CD14-positive monocyte (primary cell): Measurements from ENCODE around the gene TSPAN12. TPM values are rescaled to one million over a fixed set of nuclear protein-coding genes. Genes with fewer than 3 reads are reported as not detected.

Experiments used
- DNase-seq, 3 donors: peaks; one replicate each; pipeline ENCODE4 v3.0.0-alpha.2; 2011 to 2022
- H2AFZ ChIP-seq: 2 replicates; pipeline ENCODE4 v1.6.0; 2012; ENCODE audit warnings: mild to moderate bottlenecking, low read depth, low read length, inconsistent platforms; ENCODE audit not compliant: insufficient read depth, poor library complexity, severe bottlenecking
- H3K27ac ChIP-seq, 2 donors: 1 replicate in 1 of 2; 2 replicates in 1 of 2; pipeline ENCODE4 v1.5.1; 2012 to 2013; ENCODE audit warnings: low read length in 2 of 2, control low read depth in 1 of 2, inconsistent platforms in 1 of 2, low read depth in 1 of 2, mild to moderate bottlenecking in 1 of 2
- H3K27me3 ChIP-seq, 2 donors: one replicate each; pipeline versions ENCODE4 v1.6.0 to v1.6.1; 2011 to 2013; ENCODE audit warnings: low read length in 2 of 2; ENCODE audit not compliant: control insufficient read depth in 2 of 2, insufficient read depth in 2 of 2
- H3K36me3 ChIP-seq, 2 donors: replicated peaks in 1 of 2; 1 replicate in 1 of 2; 2 replicates in 1 of 2; pipeline versions ENCODE4 v1.5.1 to v1.6.1; 2012 to 2013; ENCODE audit warnings: low read length in 2 of 2, control low read depth in 1 of 2, inconsistent platforms in 1 of 2, mild to moderate bottlenecking in 1 of 2; ENCODE audit not compliant: insufficient read depth in 2 of 2, control insufficient read depth in 1 of 2
- H3K4me1 ChIP-seq, 2 donors: 1 replicate in 1 of 2; 2 replicates in 1 of 2; pipeline versions ENCODE4 v1.5.1 to v1.6.1; 2012 to 2013; ENCODE audit warnings: low read length in 2 of 2, control low read depth in 1 of 2, inconsistent platforms in 1 of 2, mild to moderate bottlenecking in 1 of 2, moderate library complexity in 1 of 2; ENCODE audit not compliant: insufficient read depth in 2 of 2, control insufficient read depth in 1 of 2
- H3K4me2 ChIP-seq: replicated peaks from 2 replicates; pipeline ENCODE3; 2012; ENCODE audit warnings: low read length, moderate library complexity, mild to moderate bottlenecking; ENCODE audit not compliant: poor library complexity, severe bottlenecking; ENCODE audit errors: extremely low read depth
- H3K4me3 ChIP-seq, 3 experiments: fragments of 200-600 bp in 1 of 3; sonication (generic) in 1 of 3; replicated peaks in 1 of 3; 1 replicate in 2 of 3; 2 replicates in 1 of 3; pipeline ENCODE4 v1.5.1; 2011 to 2013; ENCODE audit warnings: low read length in 3 of 3, mild to moderate bottlenecking in 3 of 3, control low read depth in 2 of 3, low read depth in 2 of 3, inconsistent platforms in 1 of 3, moderate library complexity in 1 of 3
- H3K79me2 ChIP-seq: 2 replicates; pipeline ENCODE4 v1.6.0; 2012; ENCODE audit warnings: mild to moderate bottlenecking, control low read depth, inconsistent platforms, low read length, moderate library complexity; ENCODE audit not compliant: insufficient read depth
- H3K9ac ChIP-seq: 2 replicates; pipeline ENCODE4 v1.6.0; 2017; ENCODE audit warnings: low read length, mild to moderate bottlenecking; ENCODE audit not compliant: insufficient read depth, poor library complexity, severe bottlenecking
- H3K9me3 ChIP-seq, 2 donors: replicated peaks in 1 of 2; 1 replicate in 1 of 2; 2 replicates in 1 of 2; pipeline versions ENCODE4 v1.5.1 to v1.6.1; 2012 to 2013; ENCODE audit warnings: low read length in 2 of 2, control low read depth in 1 of 2; ENCODE audit not compliant: control insufficient read depth in 1 of 2, insufficient read depth in 1 of 2
- H4K20me1 ChIP-seq: 2 replicates; pipeline ENCODE4 v1.6.0; 2012; ENCODE audit warnings: mild to moderate bottlenecking, low read length, control low read depth, moderate library complexity; ENCODE audit not compliant: insufficient read depth
- H3K27ac Mint-ChIP-seq, 7 donors: one replicate each; pipeline ENCODE4 v1.8.0; 2020; ENCODE audit warnings: mild to moderate bottlenecking in 7 of 7, mixed read lengths in 7 of 7, moderate library complexity in 6 of 7, inconsistent platforms in 2 of 7
- H3K27me3 Mint-ChIP-seq, 3 donors: one replicate each; pipeline ENCODE4 v1.8.0; 2021 to 2022; ENCODE audit warnings: low read depth in 3 of 3, mild to moderate bottlenecking in 3 of 3, mixed read lengths in 3 of 3, moderate library complexity in 3 of 3, inconsistent platforms in 1 of 3
- H3K36me3 Mint-ChIP-seq, 2 donors: one replicate each; pipeline ENCODE4 v1.8.0; 2020; ENCODE audit warnings: mixed read lengths in 2 of 2, inconsistent platforms in 1 of 2, mild to moderate bottlenecking in 1 of 2
- H3K4me1 Mint-ChIP-seq: one replicate; pipeline ENCODE4 v1.8.0; 2020; ENCODE audit warnings: mild to moderate bottlenecking, mixed read lengths
- H3K4me3 Mint-ChIP-seq, 2 donors: one replicate each; pipeline ENCODE4 v1.8.0; 2020; ENCODE audit warnings: mild to moderate bottlenecking in 2 of 2, mixed read lengths in 2 of 2, moderate library complexity in 1 of 2
- H3K9me3 Mint-ChIP-seq, 7 donors: one replicate each; pipeline ENCODE4 v1.8.0; 2020 to 2022; ENCODE audit warnings: mixed read lengths in 7 of 7, mild to moderate bottlenecking in 6 of 7, moderate library complexity in 6 of 7, inconsistent platforms in 2 of 7
- CTCF ChIP-seq: fragments of 200-600 bp; IDR thresholded peaks from one replicate; pipeline ENCODE4 v1.8.0; 2022; ENCODE audit warnings: antibody characterized with exemption, mild to moderate bottlenecking
- WGBS: methylation state at CpG from one replicate; pipeline ENCODE4 v1.1.5; 2013; ENCODE audit warnings: missing lambda C conversion rate; ENCODE audit not compliant: insufficient coverage; 5-methylcytosine and 5-hydroxymethylcytosine counted together
- intact Hi-C, 2 donors: fragments of 100-400 bp; cut with micrococcal nuclease; formaldehyde crosslinking; loops; one replicate each; pipeline versions ENCODE4 v1.15.0 to v1.15.1; 2023
- polyA plus RNA-seq, 3 donors: library from polyadenylated mRNA; depleted of rRNA in 1 of 3; unstranded in 2 of 3; stranded (reverse) in 1 of 3; fragments of 300-500 nt in 2 of 3; fragments of >200 nt in 1 of 3; fragmentation: Illumina TruSeq in 2 of 3; gene quantifications; 1 replicate in 2 of 3; 2 replicates in 1 of 3; pipeline ENCODE4 v1.2.3, GENCODE V29; 2012 to 2021

TSPAN12 gene
- polyA plus RNA-seq, 3 donors: not detected

- H3K27me3 Mint-ChIP-seq: peaks cover 1 to 2% (median 2%) of the 10 kb centered on the region in 3 donors
- intact Hi-C loops: no loop called here
- no peaks in the 10 kb centered on the region for H3K36me3 Mint-ChIP-seq
- H3K9ac ChIP-seq: no peak overlapping the region
- no peaks in the 10 kb centered on the region for H3K9me3 Mint-ChIP-seq
- no peaks in the 10 kb centered on the region for H3K4me1 ChIP-seq
- no peak overlapping the region for H3K4me3 Mint-ChIP-seq
- no peaks in the 10 kb centered on the region for H3K79me2 ChIP-seq
- no peak overlapping the region for H3K4me2 ChIP-seq
- H3K4me1 Mint-ChIP-seq: no peaks in the 10 kb centered on the region
- H3K9me3 ChIP-seq: no peaks in the 10 kb centered on the region
- no peak for TF ChIP-seq CTCF
- no peak overlapping the region for H3K27ac Mint-ChIP-seq
- H2AFZ ChIP-seq: no peak overlapping the region
- no peaks in the 10 kb centered on the region for H3K36me3 ChIP-seq
- no peaks in the 10 kb centered on the region for H4K20me1 ChIP-seq
- DNase-seq: no peak
- H3K27ac ChIP-seq: no peak overlapping the region
- H3K27me3 ChIP-seq: peaks cover 0 to 2% of the 10 kb centered on the region in 2 donors
- no peak overlapping the region for H3K4me3 ChIP-seq
Measured at GRCh38 chr7:120775755-120776154, 82.2 kb downstream of the TSPAN12 start.

- Histone ChIP-seq H4K20me1 (no peaks in the 10 kb centered on the region), H3K9me3 (no peaks in the 10 kb centered on the region), H3K4me3 (no peak overlapping the region), H3K9ac (no peak overlapping the region), H3K27me3 (peaks cover 0 to 2% of the 10 kb centered on the region in 2 donors), H3K4me2 (no peak overlapping the region), H3K27ac (no peak overlapping the region), H2AFZ (no peak overlapping the region), H3K79me2 (no peaks in the 10 kb centered on the region), H3K4me1 (no peaks in the 10 kb centered on the region), H3K36me3 (no peaks in the 10 kb centered on the region)
- Mint-ChIP-seq H3K4me1 (no peaks in the 10 kb centered on the region), H3K27me3 (peaks cover 2 to 8% (median 2%) of the 10 kb centered on the region in 3 donors), H3K27ac (no peak overlapping the region), H3K4me3 (no peak overlapping the region), H3K9me3 (no peaks in the 10 kb centered on the region), H3K36me3 (no peaks in the 10 kb centered on the region)
- WGBS: no CpG with 5 or more reads among the region's 3 CpGs
- intact Hi-C loops: no loop called here
- TF ChIP-seq CTCF: no peak
- no peak for DNase-seq
Measured at GRCh38 chr7:120774481-120774880, 83.5 kb downstream of the TSPAN12 start.
